ENCODE measurements around the gene ZHX3. TPM values are rescaled to one million over a fixed set of nuclear protein-coding genes. Genes with fewer than 3 reads are reported as not detected.
A peak's percentile ranks its signal among the peaks of the same experiment; 100 is the strongest.

ZHX3 gene
- total and polyA plus RNA-seq, 2 of the 13 experiments (the other 11 are each of a cell fraction or from before 2014, with no cell fraction given), result 8.4 to 11.7 TPM

- TF ChIP-seq, protein P1, sequence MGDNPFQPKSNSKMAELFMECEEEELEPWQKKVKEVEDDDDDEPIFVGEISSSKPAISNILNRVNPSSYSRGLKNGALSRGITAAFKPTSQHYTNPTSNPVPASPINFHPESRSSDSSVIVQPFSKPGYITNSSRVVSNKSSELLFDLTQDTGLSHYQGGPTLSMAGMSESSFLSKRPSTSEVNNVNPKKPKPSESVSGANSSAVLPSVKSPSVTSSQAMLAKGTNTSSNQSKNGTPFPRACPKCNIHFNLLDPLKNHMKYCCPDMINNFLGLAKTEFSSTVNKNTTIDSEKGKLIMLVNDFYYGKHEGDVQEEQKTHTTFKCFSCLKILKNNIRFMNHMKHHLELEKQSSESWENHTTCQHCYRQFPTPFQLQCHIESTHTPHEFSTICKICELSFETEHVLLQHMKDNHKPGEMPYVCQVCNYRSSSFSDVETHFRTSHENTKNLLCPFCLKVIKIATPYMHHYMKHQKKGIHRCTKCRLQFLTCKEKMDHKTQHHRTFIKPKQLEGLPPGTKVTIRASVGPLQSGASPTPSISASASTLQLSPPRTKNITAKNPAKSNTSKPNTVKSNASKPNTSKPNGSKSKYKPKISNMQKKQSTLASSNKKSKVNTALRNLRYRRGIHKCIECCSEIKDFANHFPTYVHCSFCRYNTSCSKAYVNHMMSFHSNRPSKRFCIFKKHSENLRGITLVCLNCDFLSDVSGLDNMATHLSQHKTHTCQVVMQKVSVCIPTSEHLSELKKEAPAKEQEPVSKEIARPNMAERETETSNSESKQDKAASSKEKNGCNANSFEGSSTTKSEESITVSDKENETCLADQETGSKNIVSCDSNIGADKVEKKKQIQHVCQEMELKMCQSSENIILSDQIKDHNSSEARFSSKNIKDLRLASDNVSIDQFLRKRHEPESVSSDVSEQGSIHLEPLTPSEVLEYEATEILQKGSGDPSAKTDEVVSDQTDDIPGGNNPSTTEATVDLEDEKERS (CRISPR knock-in tag; IDR thresholded peaks at IDR 0.05), result peak; percentile 79; the same call in 1 of the 2 replicates
- TF ChIP-seq ZFP36L2 (CRISPR knock-in tag; IDR thresholded peaks at IDR 0.05), result no peak
- TF ChIP-seq, protein P2, sequence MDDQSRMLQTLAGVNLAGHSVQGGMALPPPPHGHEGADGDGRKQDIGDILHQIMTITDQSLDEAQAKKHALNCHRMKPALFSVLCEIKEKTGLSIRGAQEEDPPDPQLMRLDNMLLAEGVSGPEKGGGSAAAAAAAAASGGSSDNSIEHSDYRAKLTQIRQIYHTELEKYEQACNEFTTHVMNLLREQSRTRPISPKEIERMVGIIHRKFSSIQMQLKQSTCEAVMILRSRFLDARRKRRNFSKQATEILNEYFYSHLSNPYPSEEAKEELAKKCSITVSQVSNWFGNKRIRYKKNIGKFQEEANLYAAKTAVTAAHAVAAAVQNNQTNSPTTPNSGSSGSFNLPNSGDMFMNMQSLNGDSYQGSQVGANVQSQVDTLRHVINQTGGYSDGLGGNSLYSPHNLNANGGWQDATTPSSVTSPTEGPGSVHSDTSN (CRISPR knock-in tag; IDR thresholded peaks at IDR 0.05; ENCODE audit: borderline replicate concordance), result no peak
- TF ChIP-seq ZNF781 (CRISPR knock-in tag; IDR thresholded peaks at IDR 0.05; ENCODE audit: borderline replicate concordance, not compliant biosample characterization), result peak; percentile 27
- no peak for TF ChIP-seq ZBTB44 (CRISPR knock-in tag; IDR thresholded peaks at IDR 0.05)
- no peak for TF ChIP-seq MNT (IDR thresholded peaks at IDR 0.05)
- no peak for TF ChIP-seq ZFP62 (CRISPR knock-in tag; IDR thresholded peaks at IDR 0.05)
- no peak for TF ChIP-seq ETV6 (CRISPR knock-in tag; conservative IDR thresholded peaks at IDR 0.05)
- TF ChIP-seq MTF2 (CRISPR knock-in tag; IDR thresholded peaks at IDR 0.05; ENCODE audit: borderline replicate concordance), result no peak
- TF ChIP-seq HNF4A (CRISPR knock-in tag; IDR thresholded peaks at IDR 0.05), result peak; percentile 33; the same call in 1 of the 2 replicates
- no peak for TF ChIP-seq SCMH1 (CRISPR knock-in tag; IDR thresholded peaks at IDR 0.05; ENCODE audit: borderline replicate concordance)
- no peak for TF ChIP-seq FOXK1 (CRISPR knock-in tag; IDR thresholded peaks at IDR 0.05; ENCODE audit: borderline replicate concordance, low read depth)
- no peak for TF ChIP-seq TBX2 (CRISPR knock-in tag; IDR thresholded peaks at IDR 0.05; ENCODE audit: borderline replicate concordance)
- TF ChIP-seq, protein P3, sequence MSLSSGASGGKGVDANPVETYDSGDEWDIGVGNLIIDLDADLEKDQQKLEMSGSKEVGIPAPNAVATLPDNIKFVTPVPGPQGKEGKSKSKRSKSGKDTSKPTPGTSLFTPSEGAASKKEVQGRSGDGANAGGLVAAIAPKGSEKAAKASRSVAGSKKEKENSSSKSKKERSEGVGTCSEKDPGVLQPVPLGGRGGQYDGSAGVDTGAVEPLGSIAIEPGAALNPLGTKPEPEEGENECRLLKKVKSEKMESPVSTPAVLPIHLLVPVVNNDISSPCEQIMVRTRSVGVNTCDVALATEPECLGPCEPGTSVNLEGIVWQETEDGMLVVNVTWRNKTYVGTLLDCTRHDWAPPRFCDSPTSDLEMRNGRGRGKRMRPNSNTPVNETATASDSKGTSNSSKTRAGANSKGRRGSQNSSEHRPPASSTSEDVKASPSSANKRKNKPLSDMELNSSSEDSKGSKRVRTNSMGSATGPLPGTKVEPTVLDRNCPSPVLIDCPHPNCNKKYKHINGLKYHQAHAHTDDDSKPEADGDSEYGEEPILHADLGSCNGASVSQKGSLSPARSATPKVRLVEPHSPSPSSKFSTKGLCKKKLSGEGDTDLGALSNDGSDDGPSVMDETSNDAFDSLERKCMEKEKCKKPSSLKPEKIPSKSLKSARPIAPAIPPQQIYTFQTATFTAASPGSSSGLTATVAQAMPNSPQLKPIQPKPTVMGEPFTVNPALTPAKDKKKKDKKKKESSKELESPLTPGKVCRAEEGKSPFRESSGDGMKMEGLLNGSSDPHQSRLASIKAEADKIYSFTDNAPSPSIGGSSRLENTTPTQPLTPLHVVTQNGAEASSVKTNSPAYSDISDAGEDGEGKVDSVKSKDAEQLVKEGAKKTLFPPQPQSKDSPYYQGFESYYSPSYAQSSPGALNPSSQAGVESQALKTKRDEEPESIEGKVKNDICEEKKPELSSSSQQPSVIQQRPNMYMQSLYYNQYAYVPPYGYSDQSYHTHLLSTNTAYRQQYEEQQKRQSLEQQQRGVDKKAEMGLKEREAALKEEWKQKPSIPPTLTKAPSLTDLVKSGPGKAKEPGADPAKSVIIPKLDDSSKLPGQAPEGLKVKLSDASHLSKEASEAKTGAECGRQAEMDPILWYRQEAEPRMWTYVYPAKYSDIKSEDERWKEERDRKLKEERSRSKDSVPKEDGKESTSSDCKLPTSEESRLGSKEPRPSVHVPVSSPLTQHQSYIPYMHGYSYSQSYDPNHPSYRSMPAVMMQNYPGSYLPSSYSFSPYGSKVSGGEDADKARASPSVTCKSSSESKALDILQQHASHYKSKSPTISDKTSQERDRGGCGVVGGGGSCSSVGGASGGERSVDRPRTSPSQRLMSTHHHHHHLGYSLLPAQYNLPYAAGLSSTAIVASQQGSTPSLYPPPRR (CRISPR knock-in tag; IDR thresholded peaks at IDR 0.05; ENCODE audit: borderline replicate concordance), result no peak
- TF ChIP-seq RCOR2 (CRISPR knock-in tag; IDR thresholded peaks at IDR 0.05), result peak; percentile 71; the same call in 1 of the 2 replicates
Measured at GRCh38 chr20:41134362-41135186, 183.0 kb downstream of the ZHX3 start (continued).
